Measurements from ENCODE around the gene DPPA5.
A peak's percentile ranks its signal among the peaks of the same experiment; 100 is the strongest.
"Not testable (repeated sequence)": the region's sequence is repeated elsewhere in the genome, so short reads cannot be mapped to it uniquely, and the experiment has no call there.

Gene DPPA5

DNA sequence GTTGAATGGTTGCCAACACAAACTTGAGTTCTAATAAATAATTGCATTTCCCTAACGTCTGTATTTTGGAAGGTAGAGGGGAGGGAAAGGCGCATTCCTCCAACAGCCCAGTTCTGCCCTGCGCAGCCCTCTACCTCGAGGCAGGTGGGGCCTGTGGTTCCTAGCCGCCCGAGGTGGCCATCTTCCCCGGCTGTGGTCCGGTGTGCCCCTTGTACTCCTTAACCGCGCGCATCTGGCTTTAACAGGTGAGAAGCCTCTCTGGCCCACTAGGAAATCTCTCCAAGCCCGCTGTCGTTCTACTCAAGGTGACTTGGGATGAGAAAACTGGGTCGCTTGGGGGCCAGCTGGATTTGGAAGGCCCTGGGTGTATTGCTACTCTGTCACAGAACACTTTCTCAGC is 10.0 kb upstream of the DPPA5 start:
- no peak for DNase-seq (ENCODE audit: low read depth)

GRCh38 chr6:73363537-73363875 is 9.4 kb upstream of the DPPA5 start:
- DNase-seq (ENCODE audit: low read depth) = no peak

- DNase-seq (ENCODE audit: low read depth) = no peak
Observed at GRCh38 chr6:73362869-73363536, 8.9 kb upstream of the DPPA5 start.

DNA sequence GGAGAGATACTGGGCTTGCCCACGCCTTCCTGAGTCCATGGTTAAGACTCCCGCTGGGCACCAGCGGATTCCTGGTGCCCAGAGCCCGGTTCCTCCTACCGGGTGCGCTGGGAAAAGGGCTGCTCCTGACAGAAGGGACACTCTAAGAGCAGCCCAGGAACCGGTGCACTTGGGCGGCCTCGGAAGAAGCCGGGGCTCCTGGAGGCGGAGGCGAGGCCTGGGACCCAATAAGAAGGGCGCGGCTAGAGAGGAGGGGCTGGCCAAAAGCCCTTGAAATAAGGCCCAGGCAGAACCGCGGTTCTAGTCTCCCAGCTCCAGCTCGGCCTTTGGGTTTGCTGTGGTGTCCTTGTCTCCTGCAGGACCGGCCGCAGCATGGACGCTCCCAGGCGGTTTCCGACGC is 8.3 kb upstream of the DPPA5 start, which contains the start of gene KHDC3L:
TSS of gene KHDC3L (plus strand) at position 301 of the 400 bp plus-strand sequence. CDS start at position 373, 72 bp downstream.
- DNase-seq (ENCODE audit: low read depth) = no peak

GRCh38 chr6:73349311-73349710 is 4.8 kb downstream of the DPPA5 start:
- DNase-seq (ENCODE audit: low read depth) = no peak

DNA sequence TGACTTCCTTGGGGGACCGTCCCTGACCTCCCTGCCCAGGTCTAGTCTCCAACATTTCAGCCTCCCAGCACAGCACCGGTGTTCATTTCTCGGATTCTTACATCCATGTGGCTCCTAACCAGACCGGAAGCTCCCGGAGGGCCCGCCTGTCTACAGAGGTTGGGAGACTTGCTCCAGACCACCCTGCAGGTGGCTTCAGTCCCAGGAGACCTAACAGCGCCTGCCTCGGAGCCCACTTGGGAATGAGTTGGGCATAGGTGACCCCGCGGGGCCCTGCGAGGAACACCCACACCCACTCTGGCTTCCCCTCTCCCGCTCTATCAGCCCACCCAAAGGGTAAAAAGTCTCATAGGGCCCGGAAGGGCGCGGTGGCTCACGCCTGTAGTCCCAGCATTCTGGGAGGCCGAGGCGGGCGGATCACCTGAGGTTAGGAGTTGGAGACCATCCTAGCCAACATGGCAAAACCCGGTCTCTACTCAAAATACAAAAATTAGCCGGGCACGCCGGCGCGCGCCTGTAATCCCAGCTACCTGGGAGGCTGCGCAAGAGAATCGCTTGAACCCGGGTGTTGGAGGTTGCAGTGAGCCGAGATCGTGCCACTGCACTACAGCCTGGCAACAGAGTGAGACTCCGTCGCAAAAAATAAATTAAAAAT is 5.4 kb downstream of the DPPA5 start:
- DNase-seq (ENCODE audit: low read depth) = no peak

- no peak for DNase-seq (ENCODE audit: low read depth)
Observed at GRCh38 chr6:73343164-73343563, 10.9 kb downstream of the DPPA5 start.

GRCh38 chr6:73342174-73342573 is 11.9 kb downstream of the DPPA5 start:
- no peak for DNase-seq (ENCODE audit: low read depth)

DNA sequence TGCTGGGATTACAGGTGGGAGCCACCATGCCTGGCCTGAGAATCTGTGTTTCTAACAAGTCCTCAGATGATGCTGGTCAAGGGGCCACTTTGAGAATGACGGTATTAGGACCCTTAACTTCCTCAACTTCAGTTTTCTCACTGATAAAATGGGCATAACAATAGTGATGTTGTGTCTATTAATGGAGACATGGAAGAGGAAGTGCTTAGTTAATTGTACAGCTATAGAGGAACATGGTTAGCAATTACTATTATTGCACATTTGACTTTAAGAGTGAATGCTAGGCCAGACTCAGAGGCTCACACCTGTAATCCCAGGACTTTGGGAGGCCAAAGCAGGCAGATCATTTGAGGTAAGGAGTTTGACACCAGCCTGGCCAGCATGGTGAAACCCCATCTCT is 12.7 kb downstream of the DPPA5 start:
- no peak for DNase-seq (ENCODE audit: low read depth)

DNA sequence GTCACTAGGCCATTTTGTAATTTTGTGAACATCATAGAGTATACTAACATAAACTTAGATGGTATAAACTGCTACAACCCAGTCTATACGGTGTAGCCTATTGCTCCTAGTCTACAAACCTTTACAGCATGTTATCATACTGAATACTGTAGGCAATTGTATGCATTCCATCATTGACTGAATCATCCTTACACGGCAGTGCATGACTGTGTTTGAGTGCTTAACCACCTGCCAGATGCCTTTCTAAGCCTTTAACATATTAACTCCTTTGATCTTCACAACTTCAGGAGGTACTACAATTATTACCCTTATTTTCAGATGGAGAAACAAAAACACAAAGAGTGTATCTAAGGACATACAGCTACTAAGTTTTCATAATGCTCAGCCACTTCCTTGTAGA is 14.0 kb downstream of the DPPA5 start:
- no peak for DNase-seq (ENCODE audit: low read depth)

DNA sequence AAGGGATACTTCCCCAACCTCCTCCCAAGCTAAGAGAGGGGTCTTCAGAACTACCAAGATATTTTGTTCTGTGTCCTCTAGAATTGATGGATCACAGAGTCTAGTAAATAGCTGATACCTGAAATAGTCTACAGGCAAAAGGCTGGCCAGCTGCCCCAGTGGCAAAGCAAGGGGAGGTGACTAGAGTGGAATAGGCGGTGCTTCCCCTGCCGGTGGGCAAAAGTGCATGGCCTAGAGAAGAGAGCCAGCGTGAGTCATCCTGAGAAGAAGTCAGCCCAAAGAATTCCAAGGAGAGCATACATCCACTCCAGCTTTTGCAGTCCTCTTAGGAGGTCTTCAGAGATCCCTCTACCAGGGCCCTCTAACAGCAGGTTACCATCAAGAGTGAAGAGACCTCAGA is 14.7 kb downstream of the DPPA5 start:
- no peak for DNase-seq (ENCODE audit: low read depth)

DNA sequence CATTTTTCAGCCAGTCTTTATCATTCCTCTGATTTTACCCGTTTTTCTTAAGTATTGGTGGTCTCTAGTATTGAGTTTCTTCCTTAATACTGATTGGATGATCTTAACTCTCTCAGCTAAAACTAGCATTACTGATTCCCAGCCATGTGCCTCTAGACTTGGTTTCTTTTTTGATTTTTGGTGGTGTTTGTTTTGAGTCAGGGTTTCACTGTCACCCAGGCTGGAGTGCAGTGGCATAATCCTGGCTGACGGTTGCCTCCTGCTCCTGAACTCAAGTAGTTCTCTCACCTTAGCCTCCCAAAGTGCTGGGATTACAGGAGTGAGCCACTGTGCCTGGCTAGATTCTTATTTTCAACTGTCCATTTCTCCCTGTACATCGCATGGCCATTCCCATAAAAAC is 24.9 kb downstream of the DPPA5 start:
- DNase-seq (ENCODE audit: low read depth) = no peak

DNA sequence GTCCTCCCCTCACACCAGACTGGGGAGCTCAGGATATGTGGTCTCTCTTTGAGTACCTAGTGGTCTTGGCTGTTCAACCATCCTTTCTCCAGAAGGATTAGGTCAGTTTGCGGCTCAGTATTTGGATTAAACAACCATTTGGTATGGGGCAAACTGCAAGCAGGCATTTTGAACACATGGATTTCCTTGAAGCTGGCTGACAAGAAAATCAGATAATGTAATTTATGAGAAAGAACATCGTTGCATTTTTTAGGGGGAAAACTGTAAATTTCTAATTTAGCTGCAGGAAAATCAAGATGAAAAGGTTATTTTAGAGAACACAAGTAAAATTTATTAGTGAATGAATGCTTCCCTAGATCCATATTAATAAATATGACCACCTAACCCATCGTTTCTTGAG is 25.3 kb downstream of the DPPA5 start:
- DNase-seq (ENCODE audit: low read depth) = no peak

- no peak for DNase-seq (ENCODE audit: low read depth)
Observed at GRCh38 chr6:73325656-73326055, 28.4 kb downstream of the DPPA5 start.

GRCh38 chr6:73323323-73323722 is 30.8 kb downstream of the DPPA5 start:
- DNase-seq (ENCODE audit: low read depth) = no peak

GRCh38 chr6:73314577-73315492 is 39.2 kb downstream of the DPPA5 start:
- no peak for DNase-seq (ENCODE audit: low read depth)

GRCh38 chr6:73310503-73310845 is 43.6 kb downstream of the DPPA5 start:
- not testable (repeated sequence) for DNase-seq (ENCODE audit: low read depth)

DNA sequence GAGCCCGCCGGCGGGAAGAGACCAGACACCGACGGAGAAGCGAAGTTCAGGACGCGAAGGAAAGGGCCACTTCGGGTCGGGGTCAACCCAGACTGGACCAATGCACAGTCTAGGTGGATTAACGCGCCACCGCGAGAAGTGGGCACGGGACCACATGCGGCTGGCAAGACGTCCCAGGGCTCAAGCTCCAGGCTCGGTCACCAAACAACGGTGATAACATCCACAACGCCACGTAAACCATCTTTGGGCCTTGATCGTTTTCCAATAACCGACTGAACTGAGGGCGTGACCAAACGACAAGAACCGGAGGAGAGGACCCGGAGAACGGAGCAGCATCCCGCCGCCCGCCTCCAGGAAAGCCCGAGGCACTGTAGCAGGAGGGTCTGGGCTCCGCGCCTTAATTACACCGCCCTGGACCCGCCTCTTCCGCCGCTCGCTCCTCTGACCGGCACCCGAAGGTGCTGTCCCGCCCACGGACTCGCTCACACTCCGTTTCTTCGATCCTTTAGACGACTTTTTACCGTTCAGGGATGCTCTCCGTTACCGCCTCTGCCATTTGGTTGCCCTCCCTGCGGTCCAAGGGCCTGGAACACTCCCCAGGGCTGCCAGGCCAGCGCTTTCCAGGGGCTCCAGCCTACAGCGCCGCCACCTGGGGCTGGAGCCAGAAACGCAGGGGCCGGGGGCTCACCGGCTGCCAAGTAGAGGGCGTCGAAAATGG is 44.1 kb downstream of the DPPA5 start:
- peak; percentile 44 for DNase-seq (ENCODE audit: low read depth)

GRCh38 chr6:73309535-73309784 is 44.6 kb downstream of the DPPA5 start:
- DNase-seq (ENCODE audit: low read depth) = no peak

- DNase-seq (ENCODE audit: low read depth) = no peak
Observed at GRCh38 chr6:73308712-73309534, 45.2 kb downstream of the DPPA5 start.

GRCh38 chr6:73303773-73304172 is 50.3 kb downstream of the DPPA5 start:
- DNase-seq (ENCODE audit: low read depth) = not testable (repeated sequence)

Data from activated T-helper 9 cell treated with anti-CD3 and anti-CD28 coated beads, Interleukin-2, amount 50 U/mL, for 16 hours (primary cell).